ENCODE results near the gene RPRD1A. TPM values are rescaled to one million over a fixed set of nuclear protein-coding genes. Genes with fewer than 3 reads are reported as not detected.
"Not testable (repeated sequence)": the region's sequence is repeated elsewhere in the genome, so short reads cannot be mapped to it uniquely, and the experiment has no call there.

The RPRD1A gene
- total RNA-seq, 4 donors from 2014 or later, result 36.4 to 64.8 (median 53.9) TPM

DNA sequence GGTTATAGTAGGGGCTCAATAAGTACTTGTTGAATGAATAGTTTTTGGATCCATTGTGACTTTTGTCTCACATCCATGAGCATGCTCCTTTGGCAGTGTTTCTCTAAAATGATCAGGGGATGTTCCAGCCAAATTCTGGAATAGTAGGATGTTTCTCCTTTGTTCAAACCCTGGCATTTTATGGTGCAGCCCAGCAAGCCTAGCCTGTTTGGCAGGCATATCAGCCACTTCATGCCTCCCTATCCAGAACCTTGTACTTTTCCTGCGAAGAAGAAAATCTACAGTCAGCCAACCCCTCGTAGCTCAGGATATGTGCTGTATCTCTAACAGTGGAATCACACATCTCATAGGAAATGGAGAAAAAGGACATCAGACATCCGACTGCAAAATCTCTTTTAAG lies 27.1 kb upstream of the RPRD1A start:
- no peak for DNase-seq (ENCODE audit: low spot score)
- TF ChIP-seq, protein P1, sequence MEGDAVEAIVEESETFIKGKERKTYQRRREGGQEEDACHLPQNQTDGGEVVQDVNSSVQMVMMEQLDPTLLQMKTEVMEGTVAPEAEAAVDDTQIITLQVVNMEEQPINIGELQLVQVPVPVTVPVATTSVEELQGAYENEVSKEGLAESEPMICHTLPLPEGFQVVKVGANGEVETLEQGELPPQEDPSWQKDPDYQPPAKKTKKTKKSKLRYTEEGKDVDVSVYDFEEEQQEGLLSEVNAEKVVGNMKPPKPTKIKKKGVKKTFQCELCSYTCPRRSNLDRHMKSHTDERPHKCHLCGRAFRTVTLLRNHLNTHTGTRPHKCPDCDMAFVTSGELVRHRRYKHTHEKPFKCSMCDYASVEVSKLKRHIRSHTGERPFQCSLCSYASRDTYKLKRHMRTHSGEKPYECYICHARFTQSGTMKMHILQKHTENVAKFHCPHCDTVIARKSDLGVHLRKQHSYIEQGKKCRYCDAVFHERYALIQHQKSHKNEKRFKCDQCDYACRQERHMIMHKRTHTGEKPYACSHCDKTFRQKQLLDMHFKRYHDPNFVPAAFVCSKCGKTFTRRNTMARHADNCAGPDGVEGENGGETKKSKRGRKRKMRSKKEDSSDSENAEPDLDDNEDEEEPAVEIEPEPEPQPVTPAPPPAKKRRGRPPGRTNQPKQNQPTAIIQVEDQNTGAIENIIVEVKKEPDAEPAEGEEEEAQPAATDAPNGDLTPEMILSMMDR (IDR thresholded peaks at IDR 0.05), result no peak
- no peak for ATAC-seq (ENCODE audit: low FRiP score)

DNA sequence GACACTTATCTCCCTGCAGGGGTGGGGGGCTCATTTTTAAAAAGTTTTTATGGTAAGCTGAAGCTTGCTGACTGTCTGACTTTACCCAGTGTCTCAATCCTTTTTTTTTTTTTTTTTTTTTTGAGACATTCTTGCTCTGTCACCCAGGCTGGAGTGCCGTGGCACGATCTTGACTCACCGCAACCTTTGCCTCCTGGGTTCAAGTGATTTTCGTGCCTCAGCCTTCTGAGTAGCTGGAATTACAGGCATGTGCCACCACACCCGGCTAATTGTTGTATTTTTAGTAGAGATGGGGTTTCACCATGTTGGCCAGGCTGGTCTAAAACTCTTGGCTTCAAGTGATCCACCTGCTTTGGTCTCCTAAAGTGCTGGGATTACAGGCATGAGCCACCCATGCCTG lies 24.8 kb upstream of the RPRD1A start:
- DNase-seq (ENCODE audit: low spot score); ATAC-seq (ENCODE audit: low FRiP score): not testable (repeated sequence)

DNA sequence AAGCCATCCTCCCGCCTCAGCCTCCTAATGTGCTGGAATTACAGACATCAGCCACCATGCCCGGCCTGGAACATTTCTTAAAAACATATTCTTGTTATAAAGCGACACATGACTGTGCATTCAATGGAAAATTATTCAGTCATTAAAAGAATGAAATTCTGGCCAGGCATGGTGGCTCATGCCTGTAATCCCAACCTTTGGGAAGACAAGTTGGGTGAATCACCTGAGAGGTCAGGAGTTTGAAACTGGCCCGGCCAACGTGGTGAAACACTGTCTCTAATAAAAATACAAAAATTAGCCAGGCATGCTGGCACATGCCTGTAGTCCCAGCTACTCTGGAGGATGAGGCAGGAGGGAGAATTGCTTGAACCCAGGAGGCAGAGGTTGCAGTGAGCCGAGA lies 21.6 kb upstream of the RPRD1A start:
- DNase-seq (ENCODE audit: low spot score) (no peak), ATAC-seq (ENCODE audit: low FRiP score) (no peak)
- TF ChIP-seq, protein P1 (IDR thresholded peaks at IDR 0.05), result no peak

DNA sequence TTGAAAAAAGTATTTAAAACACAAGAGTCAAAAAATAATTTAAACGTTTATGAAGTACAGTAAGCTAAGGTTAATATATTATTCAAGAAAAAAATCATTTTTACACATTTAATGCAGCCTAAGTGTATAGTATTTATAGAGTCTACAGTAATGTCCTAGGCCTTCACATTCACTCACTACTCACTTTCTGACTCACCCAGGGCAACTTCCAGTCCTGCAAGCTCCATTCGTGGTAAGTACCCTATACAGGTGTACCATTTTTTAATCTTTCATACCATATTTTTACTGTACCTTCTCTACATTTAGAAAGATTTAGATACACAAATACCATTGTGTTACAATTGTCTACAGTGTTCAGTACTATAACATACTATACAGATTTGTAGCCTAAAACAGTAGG lies 20.9 kb upstream of the RPRD1A start:
- DNase-seq (ENCODE audit: low spot score) (no peak), ATAC-seq (ENCODE audit: low FRiP score) (no peak)
- TF ChIP-seq, protein P1 (IDR thresholded peaks at IDR 0.05), result no peak

DNA sequence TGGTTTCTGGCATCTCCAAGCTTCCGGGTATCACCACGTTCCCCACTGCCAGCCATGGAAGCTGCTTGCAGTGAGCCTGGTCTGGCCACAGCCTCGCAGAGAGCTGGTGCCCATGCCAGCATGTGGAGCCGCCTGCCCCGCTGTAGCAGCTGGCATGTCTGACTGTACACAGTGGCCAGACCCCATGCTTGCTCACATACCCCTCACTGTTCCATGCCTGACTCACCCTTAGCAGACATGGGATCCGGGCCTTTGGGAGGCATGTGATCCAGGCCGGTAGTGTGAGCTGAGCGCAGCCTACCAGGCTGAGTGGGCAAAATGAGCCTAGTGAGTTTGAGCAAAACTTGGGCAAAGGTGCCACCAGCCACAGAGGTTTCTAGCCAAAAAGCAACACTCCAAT lies 18.8 kb upstream of the RPRD1A start:
- ATAC-seq (ENCODE audit: low FRiP score), result no peak
- DNase-seq (ENCODE audit: low spot score), result no peak
- TF ChIP-seq, protein P1 (IDR thresholded peaks at IDR 0.05), result no peak

DNA sequence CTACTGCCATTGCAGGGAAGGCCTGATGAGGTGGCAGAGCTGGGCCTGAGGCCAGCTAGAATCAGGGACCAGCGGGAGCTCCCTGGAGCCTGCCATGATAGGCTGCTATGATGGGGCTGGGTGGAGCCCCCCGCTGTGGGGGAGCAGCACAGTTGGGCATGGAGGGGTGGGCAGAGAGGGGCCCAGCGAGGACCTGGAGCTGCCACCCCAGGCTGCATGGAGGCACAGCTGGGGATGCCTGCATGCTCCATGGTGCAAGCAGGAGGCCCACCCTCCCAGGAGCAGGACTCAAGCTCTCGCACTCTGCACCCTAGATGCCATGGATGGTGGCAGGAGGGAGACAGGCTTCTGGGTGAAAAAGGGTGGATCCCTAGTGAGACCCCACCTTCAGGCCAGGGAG lies 17.8 kb upstream of the RPRD1A start:
- TF ChIP-seq, protein P1 (IDR thresholded peaks at IDR 0.05), result no peak
- DNase-seq (ENCODE audit: low spot score), result no peak
- ATAC-seq (ENCODE audit: low FRiP score), result no peak

DNA sequence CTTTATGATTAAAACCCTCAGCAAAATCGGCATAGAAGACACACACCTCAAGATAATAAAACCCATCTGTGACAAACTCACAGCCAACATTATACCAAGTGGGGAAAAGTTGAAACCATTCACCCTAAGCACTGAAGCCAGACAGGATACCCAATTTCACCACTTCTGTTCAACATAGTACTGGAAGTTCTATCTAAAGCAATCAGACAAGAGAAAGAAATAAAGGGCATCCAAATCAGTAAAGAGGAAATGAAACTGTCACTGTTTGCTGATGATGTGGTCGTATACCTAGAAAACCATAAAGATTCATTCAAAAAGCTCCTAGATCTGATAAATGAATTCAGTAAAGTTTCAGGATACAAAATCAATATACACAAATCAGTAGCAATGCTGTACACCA lies 16.4 kb upstream of the RPRD1A start:
- TF ChIP-seq, protein P1 (IDR thresholded peaks at IDR 0.05), result no peak
- DNase-seq (ENCODE audit: low spot score), result no peak
- ATAC-seq (ENCODE audit: low FRiP score), result no peak

DNA sequence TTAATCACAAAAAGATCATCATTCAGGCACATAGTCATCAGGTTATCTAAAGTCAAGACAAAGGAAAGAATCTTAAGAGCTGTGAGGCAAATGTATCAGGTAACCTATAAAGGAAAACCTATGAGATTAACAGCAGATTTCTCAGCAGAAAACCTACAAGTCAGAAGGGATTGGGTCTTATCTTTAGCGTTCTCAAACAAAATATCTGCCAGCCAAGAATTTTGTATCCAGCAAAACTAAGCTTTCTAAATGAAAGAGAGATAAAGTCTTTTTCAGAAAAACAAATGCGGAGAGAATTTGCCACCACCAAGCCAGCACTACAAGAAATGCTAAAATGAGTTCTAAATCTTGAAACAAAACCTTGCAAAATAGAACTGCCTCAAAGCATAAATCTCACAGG lies 13.8 kb upstream of the RPRD1A start:
- ATAC-seq (ENCODE audit: low FRiP score); DNase-seq (ENCODE audit: low spot score): not testable (repeated sequence)

All from omental fat pad (tissue), 4 donors.